Effector memory CD4-positive, alpha-beta T cell (primary cell): ENCODE measurements around the gene ACP2.

Source experiments
- DNase-seq, 3 donors: peaks; one replicate each; pipeline ENCODE4 v3.0.0-alpha.2; 2020
- H3K27ac ChIP-seq: 2 replicates; pipeline ENCODE4 v1.7.0; 2013; ENCODE audit warnings: mild to moderate bottlenecking, low read length, moderate library complexity; ENCODE audit not compliant: insufficient read depth, poor library complexity, severe bottlenecking
- H3K27me3 ChIP-seq: replicated peaks from 2 replicates; pipeline ENCODE4 v1.7.0; 2013; ENCODE audit warnings: mild to moderate bottlenecking, low read length; ENCODE audit not compliant: insufficient read depth, control insufficient read depth, poor library complexity, severe bottlenecking
- H3K36me3 ChIP-seq: 2 replicates; pipeline ENCODE4 v1.7.0; 2013; ENCODE audit warnings: mild to moderate bottlenecking, low read length, moderate library complexity; ENCODE audit not compliant: control insufficient read depth, insufficient read depth
- H3K4me1 ChIP-seq: 2 replicates; pipeline ENCODE4 v1.7.0; 2013; ENCODE audit warnings: low read length, mild to moderate bottlenecking; ENCODE audit not compliant: control insufficient read depth, insufficient read depth, poor library complexity, severe bottlenecking
- H3K4me3 ChIP-seq: 2 replicates; pipeline ENCODE4 v1.7.0; 2013; ENCODE audit warnings: low read length, low read depth, mild to moderate bottlenecking; ENCODE audit not compliant: insufficient read depth, poor library complexity, severe bottlenecking
- H3K9me3 ChIP-seq: 2 replicates; pipeline ENCODE4 v1.7.0; 2013; ENCODE audit warnings: mild to moderate bottlenecking, low read length, moderate library complexity; ENCODE audit not compliant: control insufficient read depth

Gene ACP2

DNA sequence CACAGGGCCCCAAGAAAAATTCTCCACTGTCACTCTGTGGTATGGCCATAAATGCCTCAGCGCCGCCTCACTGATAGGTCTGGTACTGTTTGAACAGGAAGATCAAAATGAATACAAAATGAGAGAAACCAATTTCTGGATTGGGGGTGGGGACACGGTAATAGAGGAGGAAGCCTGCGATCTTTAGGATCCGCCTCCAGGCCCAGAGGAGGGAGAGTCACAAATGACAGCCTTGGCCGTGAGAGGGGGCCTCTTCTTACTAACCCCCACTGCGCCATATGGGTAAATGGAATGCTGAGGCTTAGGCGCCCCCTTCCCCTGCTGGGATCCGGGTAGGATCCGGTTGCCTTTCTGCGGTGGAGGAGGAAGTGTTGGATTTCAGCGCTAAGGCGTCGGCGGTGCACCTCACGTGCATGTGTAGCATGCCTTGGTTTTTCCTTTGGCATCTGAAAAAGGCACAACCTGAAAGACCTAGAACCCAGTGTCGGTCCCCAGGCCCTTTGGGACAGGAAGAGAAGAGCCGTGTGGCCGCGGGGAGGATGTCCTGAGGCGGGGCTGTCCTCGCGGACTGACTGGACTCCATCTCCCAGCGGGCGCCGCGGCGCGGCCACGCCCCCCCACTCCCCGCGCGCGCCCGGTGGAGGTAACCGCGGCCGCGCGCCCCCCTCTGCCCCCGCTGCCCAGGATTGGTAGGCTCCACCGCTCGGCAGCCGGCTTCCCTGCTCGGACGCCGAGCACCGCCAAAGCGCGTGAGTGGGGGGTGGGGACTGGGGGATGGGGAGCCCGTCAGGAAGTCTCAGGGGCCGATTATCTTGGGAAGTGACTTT lies 20.6 kb upstream of the ACP2 start:
- peaks cover 39% of the 10 kb centered on the region for H3K4me1 ChIP-seq
- H3K27me3 ChIP-seq: no peaks in the 10 kb centered on the region
- no peaks in the 10 kb centered on the region for H3K9me3 ChIP-seq
- H3K36me3 ChIP-seq: peaks cover 6% of the 10 kb centered on the region
- H3K4me3 ChIP-seq: peak overlapping the region; percentile 60
- H3K27ac ChIP-seq: peak overlapping the region; percentile 92
- peak; percentile 71 to 75 (median 73) for DNase-seq

- Histone ChIP-seq H3K4me1 (peaks cover 39% of the 10 kb centered on the region), H3K9me3 (no peaks in the 10 kb centered on the region), H3K36me3 (no peaks in the 10 kb centered on the region), H3K27ac (peak overlapping the region; percentile 92), H3K4me3 (peak overlapping the region; percentile 60), H3K27me3 (no peaks in the 10 kb centered on the region)
- DNase-seq: no peak
These were observed 19.9 kb upstream of the ACP2 start for GRCh38 chr11:47268448-47269001.

DNA sequence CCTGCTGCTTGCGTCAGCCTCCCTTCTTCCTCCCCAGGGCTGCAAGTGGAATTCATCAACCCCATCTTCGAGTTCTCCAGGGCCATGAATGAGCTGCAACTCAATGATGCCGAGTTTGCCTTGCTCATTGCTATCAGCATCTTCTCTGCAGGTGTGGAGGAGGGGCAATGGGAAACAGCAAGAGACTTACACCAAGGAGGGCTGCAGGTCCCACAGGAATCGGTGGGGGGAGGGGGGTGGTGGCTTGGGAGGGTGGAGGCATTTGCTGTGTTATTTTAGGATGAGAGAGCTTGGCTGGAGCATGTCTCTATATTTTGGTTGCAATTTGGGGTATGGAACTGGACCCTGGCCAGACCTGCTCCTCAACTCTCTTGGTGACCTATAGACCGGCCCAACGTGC lies 19.3 kb upstream of the ACP2 start:
- Histone ChIP-seq H3K27me3 (no peaks in the 10 kb centered on the region), H3K9me3 (no peaks in the 10 kb centered on the region), H3K4me1 (peaks cover 38% of the 10 kb centered on the region), H3K4me3 (no peak overlapping the region), H3K36me3 (no peaks in the 10 kb centered on the region), H3K27ac (peak overlapping the region; percentile 92)
- no peak for DNase-seq

- no peaks in the 10 kb centered on the region for H3K9me3 ChIP-seq
- H3K27ac ChIP-seq: no peak overlapping the region
- no peak overlapping the region for H3K4me3 ChIP-seq
- peaks cover 22% of the 10 kb centered on the region for H3K4me1 ChIP-seq
- H3K36me3 ChIP-seq: no peaks in the 10 kb centered on the region
- no peak for DNase-seq
- no peaks in the 10 kb centered on the region for H3K27me3 ChIP-seq
These were observed 15.9 kb upstream of the ACP2 start for GRCh38 chr11:47264521-47264920.

DNA sequence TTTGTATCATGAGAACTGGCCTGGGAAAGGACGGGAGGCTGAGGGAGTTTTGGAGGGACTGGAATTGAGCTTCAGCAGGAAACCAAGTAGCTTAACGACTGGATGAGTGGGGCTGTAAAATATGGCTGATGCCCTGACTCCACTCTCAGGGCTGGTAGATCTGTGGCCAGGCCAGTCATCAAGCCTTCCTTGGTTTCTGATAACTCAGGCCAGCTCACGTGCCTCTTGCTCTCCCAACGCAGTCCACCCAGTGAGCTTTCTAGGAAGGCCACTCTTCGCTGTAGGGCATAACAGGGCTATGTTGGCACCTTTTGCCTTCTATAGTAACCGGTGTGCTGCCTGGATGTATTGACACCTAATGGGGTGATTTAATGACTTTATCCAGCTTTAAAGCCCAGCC lies 15.5 kb upstream of the ACP2 start:
- Histone ChIP-seq H3K4me1 (peaks cover 19% of the 10 kb centered on the region), H3K36me3 (no peaks in the 10 kb centered on the region), H3K27me3 (no peaks in the 10 kb centered on the region), H3K9me3 (no peaks in the 10 kb centered on the region), H3K4me3 (no peak overlapping the region), H3K27ac (no peak overlapping the region)
- DNase-seq: no peak

GRCh38 chr11:47261291-47261800 lies 12.7 kb upstream of the ACP2 start:
- peaks cover 7% of the 10 kb centered on the region for H3K4me1 ChIP-seq

GRCh38 chr11:47260366-47260765 lies 11.8 kb upstream of the ACP2 start:
- Histone ChIP-seq H3K27ac (no peak overlapping the region), H3K36me3 (no peaks in the 10 kb centered on the region), H3K4me1 (peaks cover 5% of the 10 kb centered on the region), H3K9me3 (no peaks in the 10 kb centered on the region), H3K27me3 (no peaks in the 10 kb centered on the region), H3K4me3 (no peak overlapping the region)
- no peak for DNase-seq

More at GRCh38 chr11:47261291-47261800, 12.7 kb upstream of the ACP2 start:
- Histone ChIP-seq H3K4me3 (no peak overlapping the region), H3K27me3 (no peaks in the 10 kb centered on the region), H3K27ac (no peak overlapping the region), H3K36me3 (no peaks in the 10 kb centered on the region), H3K9me3 (no peaks in the 10 kb centered on the region)
- no peak for DNase-seq

- Histone ChIP-seq H3K27me3 (no peaks in the 10 kb centered on the region), H3K36me3 (no peaks in the 10 kb centered on the region), H3K27ac (no peak overlapping the region), H3K4me3 (no peak overlapping the region), H3K4me1 (peaks cover 3% of the 10 kb centered on the region), H3K9me3 (no peaks in the 10 kb centered on the region)
- no peak for DNase-seq
These were observed 10.8 kb upstream of the ACP2 start for GRCh38 chr11:47259232-47259977.

DNA sequence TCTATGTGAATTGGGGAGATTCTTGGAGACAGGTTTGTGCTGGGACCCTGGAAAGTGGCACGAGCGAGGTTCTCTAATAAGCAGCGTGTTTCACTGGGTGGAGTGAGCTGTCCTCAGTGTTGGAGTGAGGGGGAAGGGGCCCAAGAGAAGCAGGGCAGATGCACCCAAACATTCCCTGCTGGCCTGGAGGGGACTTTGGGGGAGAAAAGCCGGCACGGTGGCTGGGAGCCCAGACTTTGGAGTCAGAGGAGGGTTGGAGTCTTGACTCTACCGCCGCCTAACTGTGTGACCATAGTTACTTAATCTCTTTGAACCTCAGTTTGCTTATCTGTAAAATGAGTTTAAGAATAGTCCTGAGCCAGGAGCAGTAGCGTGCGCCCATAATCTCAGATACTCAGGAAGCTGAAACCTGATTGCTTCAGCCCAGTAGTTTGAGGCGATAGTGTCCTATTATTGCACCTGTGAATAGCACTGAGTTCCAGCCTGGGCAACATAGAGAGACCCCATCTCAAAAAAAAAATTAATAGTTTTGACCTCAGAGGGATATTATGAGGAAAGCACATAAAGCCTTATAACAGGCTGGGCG lies 9.8 kb upstream of the ACP2 start:
- Histone ChIP-seq H3K4me3 (no peak overlapping the region), H3K27me3 (no peaks in the 10 kb centered on the region), H3K36me3 (no peaks in the 10 kb centered on the region), H3K27ac (no peak overlapping the region), H3K9me3 (no peaks in the 10 kb centered on the region), H3K4me1 (peaks cover 3% of the 10 kb centered on the region)
- DNase-seq: no peak
